ENCODE measurements around the gene LRP1.

Gene LRP1

GRCh38 chr12:57242691-57243454, 114.6 kb downstream of the LRP1 start:
- Histone ChIP-seq H3K36me3 (ENCODE audit: insufficient read depth) (no peaks in the 10 kb centered on the region), H3K4me3 (IDR thresholded peaks at IDR 0.05; ENCODE audit: insufficient read depth, low read depth, low read length) (peak overlapping the region; percentile 19), H3K27ac (no peak overlapping the region), H3K9ac (peak overlapping the region; percentile 7; the same call in 1 of the 2 replicates), H4K20me1 (ENCODE audit: insufficient read depth) (no peaks in the 10 kb centered on the region), H3K4me2 (peak overlapping the region; percentile 100), H3K79me2 (ENCODE audit: insufficient read depth, low read depth) (no peaks in the 10 kb centered on the region), H3K27me3 (ENCODE audit: insufficient read depth, low read depth) (peaks cover 60% of the 10 kb centered on the region), H3K4me1 (ENCODE audit: low read depth, poor library complexity, severe bottlenecking) (peaks cover 48% of the 10 kb centered on the region), H2AFZ (ENCODE audit: low read depth) (peak overlapping the region; percentile 81)
- TF ChIP-seq CTCF (conservative IDR thresholded peaks at IDR 0.05; ENCODE audit: low read depth, low read length): peak; percentile 97

GRCh38 chr12:57243521-57244311, 115.4 kb downstream of the LRP1 start:
- peak; percentile 83 for TF ChIP-seq CTCF (conservative IDR thresholded peaks at IDR 0.05; ENCODE audit: low read depth, low read length)
- H3K79me2 ChIP-seq (ENCODE audit: insufficient read depth, low read depth): no peaks in the 10 kb centered on the region
- peaks cover 40% of the 10 kb centered on the region for H3K4me1 ChIP-seq (ENCODE audit: low read depth, poor library complexity, severe bottlenecking)
- no peaks in the 10 kb centered on the region for H3K36me3 ChIP-seq (ENCODE audit: insufficient read depth)
- H3K9ac ChIP-seq: peak overlapping the region; percentile 7; the same call in 1 of the 2 replicates
- no peak overlapping the region for H3K27ac ChIP-seq
- H3K27me3 ChIP-seq (ENCODE audit: insufficient read depth, low read depth): peaks cover 52% of the 10 kb centered on the region
- H3K4me3 ChIP-seq (IDR thresholded peaks at IDR 0.05; ENCODE audit: insufficient read depth, low read depth, low read length): peak overlapping the region; percentile 19
- peak overlapping the region; percentile 100 for H3K4me2 ChIP-seq
- H2AFZ ChIP-seq (ENCODE audit: low read depth): peak overlapping the region; percentile 81
- H4K20me1 ChIP-seq (ENCODE audit: insufficient read depth): no peaks in the 10 kb centered on the region

- no peak for TF ChIP-seq CTCF (conservative IDR thresholded peaks at IDR 0.05; ENCODE audit: low read depth, low read length)
- Histone ChIP-seq H3K27ac (no peak overlapping the region), H3K27me3 (ENCODE audit: insufficient read depth, low read depth) (peaks cover 49% of the 10 kb centered on the region), H3K9ac (no peak overlapping the region), H3K36me3 (ENCODE audit: insufficient read depth) (no peaks in the 10 kb centered on the region), H3K4me3 (IDR thresholded peaks at IDR 0.05; ENCODE audit: insufficient read depth, low read depth, low read length) (no peak overlapping the region), H3K4me1 (ENCODE audit: low read depth, poor library complexity, severe bottlenecking) (peaks cover 36% of the 10 kb centered on the region), H4K20me1 (ENCODE audit: insufficient read depth) (no peaks in the 10 kb centered on the region), H3K4me2 (no peak overlapping the region; the same call in 1 of the 2 replicates), H2AFZ (ENCODE audit: low read depth) (no peak overlapping the region), H3K79me2 (ENCODE audit: insufficient read depth, low read depth) (no peaks in the 10 kb centered on the region)
Measured at GRCh38 chr12:57244312-57244696, 116.0 kb downstream of the LRP1 start.

GRCh38 chr12:57247041-57247440, 118.8 kb downstream of the LRP1 start:
- Histone ChIP-seq H3K4me2 (no peak overlapping the region), H2AFZ (ENCODE audit: low read depth) (no peak overlapping the region), H3K27me3 (ENCODE audit: insufficient read depth, low read depth) (peaks cover 23% of the 10 kb centered on the region), H4K20me1 (ENCODE audit: insufficient read depth) (no peaks in the 10 kb centered on the region), H3K4me1 (ENCODE audit: low read depth, poor library complexity, severe bottlenecking) (peaks cover 14% of the 10 kb centered on the region), H3K79me2 (ENCODE audit: insufficient read depth, low read depth) (no peaks in the 10 kb centered on the region), H3K9ac (no peak overlapping the region), H3K27ac (no peak overlapping the region), H3K4me3 (IDR thresholded peaks at IDR 0.05; ENCODE audit: insufficient read depth, low read depth, low read length) (no peak overlapping the region), H3K36me3 (ENCODE audit: insufficient read depth) (no peaks in the 10 kb centered on the region)
- no peak for TF ChIP-seq CTCF (conservative IDR thresholded peaks at IDR 0.05; ENCODE audit: low read depth, low read length)
